ENCODE measurements around the gene ADARB2. TPM values are rescaled to one million over a fixed set of nuclear protein-coding genes. Genes with fewer than 3 reads are reported as not detected.

Gene ADARB2
- total and polyA plus RNA-seq, 5 donors: 0.53 to 1.6 (median 0.59) TPM

DNA sequence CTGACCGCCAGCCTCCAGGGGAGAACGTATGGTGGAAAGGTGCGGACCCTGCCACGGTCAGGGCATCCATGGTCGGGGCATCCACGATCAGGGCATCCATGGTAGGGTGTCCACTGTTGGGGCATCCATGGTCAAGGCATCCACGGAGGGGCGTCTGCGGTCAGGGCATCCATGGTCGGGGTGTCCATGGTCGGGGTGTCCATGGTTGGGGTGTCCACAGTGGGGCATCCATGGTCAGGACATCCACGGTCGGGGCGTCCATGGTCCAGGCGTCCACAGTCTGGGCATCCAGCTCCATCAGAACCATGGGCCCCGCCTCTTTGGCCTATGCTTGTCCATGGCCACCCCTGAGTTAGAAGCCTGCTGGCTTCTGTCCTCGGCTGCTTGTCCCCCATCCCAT, 148.1 kb downstream of the ADARB2 start:
- no peak for DNase-seq
- intact Hi-C loops (cut with DNase I): no loop called here

DNA sequence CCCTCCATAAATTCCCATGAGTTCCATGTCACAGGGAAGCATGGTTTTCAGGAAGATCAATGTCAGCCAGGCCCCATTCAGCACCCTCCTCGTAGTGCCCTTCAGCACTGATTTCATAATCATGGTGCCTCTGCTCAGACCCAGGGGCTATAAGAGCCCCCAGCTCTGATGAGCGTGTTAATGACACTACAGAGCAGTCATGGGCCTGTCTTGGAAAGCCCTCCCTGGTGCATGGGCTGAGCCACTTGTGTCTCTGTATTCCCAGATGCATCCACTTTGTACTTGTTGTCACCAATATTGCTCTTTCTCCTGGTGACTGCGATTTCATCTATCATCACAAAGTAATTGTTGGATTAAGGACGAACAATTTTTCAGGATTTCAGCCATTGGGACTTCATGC, 154.6 kb downstream of the ADARB2 start:
- DNase-seq (no peak), ATAC-seq (no peak)
- intact Hi-C loops (cut with DNase I): no loop called here
- Histone ChIP-seq H3K4me3 (ENCODE audit: low read length) (no peak overlapping the region), H3K9me3 (ENCODE audit: control insufficient read depth, low read length) (no peaks in the 10 kb centered on the region), H3K4me1 (ENCODE audit: control insufficient read depth, insufficient read depth, low read length) (no peaks in the 10 kb centered on the region), H3K27ac (ENCODE audit: low read length) (no peak overlapping the region), H3K27me3 (ENCODE audit: control insufficient read depth, insufficient read depth) (no peaks in the 10 kb centered on the region)
- WGBS: 59% methylated on average over 4 of the region's 4 CpGs

More for the DNA sequence above, 148.1 kb downstream of the ADARB2 start:
- H3K27ac ChIP-seq (ENCODE audit: low read length): no peak overlapping the region
- no peak for ATAC-seq
- H3K4me3 ChIP-seq (ENCODE audit: low read length): no peak overlapping the region
- no peaks in the 10 kb centered on the region for H3K27me3 ChIP-seq (ENCODE audit: control insufficient read depth, insufficient read depth)
- WGBS: 90% methylated on average over 17 of the region's 17 CpGs
- no peaks in the 10 kb centered on the region for H3K4me1 ChIP-seq (ENCODE audit: control insufficient read depth, insufficient read depth, low read length)
- no peaks in the 10 kb centered on the region for H3K9me3 ChIP-seq (ENCODE audit: control insufficient read depth, low read length)

DNA sequence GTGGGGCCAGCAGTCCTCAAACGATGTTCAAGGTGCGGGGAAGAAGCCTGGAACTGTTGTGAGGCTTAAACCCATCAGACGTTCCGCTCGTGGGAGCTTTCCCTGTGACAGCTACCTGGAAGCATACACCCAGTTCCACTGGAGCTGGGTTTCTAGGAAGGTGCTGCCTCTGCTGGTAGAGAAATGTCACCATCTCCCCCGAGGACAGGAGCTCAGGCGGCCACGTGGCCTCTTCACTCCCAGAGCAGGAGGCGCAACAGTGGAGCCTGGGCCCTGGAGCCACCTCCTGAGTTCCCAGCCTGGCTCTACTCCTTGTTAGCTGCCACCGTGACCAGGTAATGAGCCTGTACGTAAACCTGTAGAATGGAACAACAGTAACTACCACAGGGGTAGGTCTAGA, 156.1 kb downstream of the ADARB2 start:
- H3K4me1 ChIP-seq (ENCODE audit: control insufficient read depth, insufficient read depth, low read length): no peaks in the 10 kb centered on the region
- DNase-seq: no peak
- no peak overlapping the region for H3K4me3 ChIP-seq (ENCODE audit: low read length)
- no peaks in the 10 kb centered on the region for H3K9me3 ChIP-seq (ENCODE audit: control insufficient read depth, low read length)
- ATAC-seq: no peak
- no peak overlapping the region for H3K27ac ChIP-seq (ENCODE audit: low read length)
- intact Hi-C loops (cut with DNase I): no loop called here
- H3K27me3 ChIP-seq (ENCODE audit: control insufficient read depth, insufficient read depth): no peaks in the 10 kb centered on the region
- 43% methylated on average over 11 of the region's 11 CpGs for WGBS

DNA sequence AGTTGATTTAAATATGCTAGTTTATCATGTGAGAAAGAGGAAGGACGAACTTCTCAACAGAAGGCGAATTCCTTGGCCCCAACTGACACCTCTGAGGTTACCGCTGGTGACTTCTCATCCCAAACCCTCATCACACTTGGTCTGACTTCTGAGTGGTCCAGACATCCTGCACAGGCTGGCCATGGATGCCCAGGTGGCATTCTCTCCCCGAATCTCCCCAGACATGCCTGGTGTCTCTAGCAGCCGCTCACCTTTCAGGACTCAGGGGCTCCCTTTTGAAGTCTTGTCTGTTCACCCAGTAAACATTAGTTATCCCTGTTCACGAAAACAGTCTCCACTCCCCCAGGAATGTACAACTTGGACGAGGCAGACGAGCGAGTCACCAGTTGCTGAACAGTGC, 157.7 kb downstream of the ADARB2 start:
- 52% methylated on average over 9 of the region's 9 CpGs for WGBS

DNA sequence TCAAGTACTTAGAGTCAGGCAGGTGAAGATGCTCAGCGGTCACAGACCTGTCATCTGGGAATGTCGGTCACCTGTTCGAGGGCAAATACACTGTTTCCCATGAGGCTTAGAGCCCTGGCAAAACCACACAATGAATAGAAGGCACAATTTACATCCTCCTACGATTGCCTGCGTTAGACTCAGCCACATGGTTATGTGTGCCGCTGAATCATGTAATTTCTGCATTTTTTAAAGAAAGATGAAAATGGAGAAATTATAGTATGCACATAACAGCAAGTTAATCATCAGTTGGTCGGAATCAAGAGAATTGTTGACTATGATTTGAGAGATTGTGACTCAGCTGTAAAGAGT, 158.2 kb downstream of the ADARB2 start:
- 78% methylated on average over 7 of the region's 7 CpGs for WGBS
- Histone ChIP-seq H3K27ac (ENCODE audit: low read length) (no peak overlapping the region), H3K9me3 (ENCODE audit: control insufficient read depth, low read length) (no peaks in the 10 kb centered on the region), H3K4me1 (ENCODE audit: control insufficient read depth, insufficient read depth, low read length) (no peaks in the 10 kb centered on the region), H3K27me3 (ENCODE audit: control insufficient read depth, insufficient read depth) (no peaks in the 10 kb centered on the region), H3K4me3 (ENCODE audit: low read length) (no peak overlapping the region)
- intact Hi-C loops (cut with DNase I): no loop called here
- no peak for DNase-seq
- no peak for ATAC-seq

More for the DNA sequence above, 157.7 kb downstream of the ADARB2 start:
- intact Hi-C loops (cut with DNase I): no loop called here
- H3K27ac ChIP-seq (ENCODE audit: low read length): no peak overlapping the region
- no peaks in the 10 kb centered on the region for H3K4me1 ChIP-seq (ENCODE audit: control insufficient read depth, insufficient read depth, low read length)
- H3K27me3 ChIP-seq (ENCODE audit: control insufficient read depth, insufficient read depth): no peaks in the 10 kb centered on the region
- DNase-seq (no peak), ATAC-seq (no peak)
- H3K9me3 ChIP-seq (ENCODE audit: control insufficient read depth, low read length): no peaks in the 10 kb centered on the region
- H3K4me3 ChIP-seq (ENCODE audit: low read length): no peak overlapping the region

DNA sequence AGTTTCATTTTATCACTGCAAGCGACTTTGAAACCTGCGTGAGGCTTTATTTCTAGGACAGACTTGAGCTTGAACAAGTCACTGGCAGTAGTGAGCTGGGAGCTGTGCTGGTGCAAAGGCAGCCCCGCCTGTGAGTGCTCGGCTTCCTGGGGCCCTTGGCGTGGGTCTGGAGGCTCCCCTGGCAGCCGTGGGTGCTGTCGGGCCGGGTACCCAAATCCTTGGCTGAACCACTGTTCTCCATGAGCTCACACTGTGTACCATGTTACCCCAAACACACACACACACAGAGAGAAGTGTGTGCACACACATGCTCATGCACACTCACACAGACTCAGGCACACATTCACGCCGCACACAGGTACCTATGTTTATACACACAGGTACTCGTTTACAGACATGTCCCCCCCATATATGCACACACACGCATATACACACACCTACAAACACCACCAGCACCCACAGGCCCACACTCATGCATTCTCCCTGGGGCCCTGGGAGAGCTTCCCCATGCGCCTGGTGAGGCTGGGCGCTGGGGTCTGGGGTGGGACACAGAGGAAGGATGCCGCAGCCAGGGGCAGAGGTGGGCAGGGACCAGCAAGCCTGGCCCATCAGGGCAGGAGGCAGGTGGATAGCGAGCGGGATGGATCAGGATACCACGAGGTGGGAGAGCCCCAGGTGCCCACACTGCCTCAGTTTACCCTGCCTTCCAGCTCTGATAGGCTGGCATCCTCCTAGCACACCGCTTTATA, 158.8 kb downstream of the ADARB2 start:
- Histone ChIP-seq H3K4me3 (ENCODE audit: low read length) (no peak overlapping the region), H3K27me3 (ENCODE audit: control insufficient read depth, insufficient read depth) (no peaks in the 10 kb centered on the region), H3K4me1 (ENCODE audit: control insufficient read depth, insufficient read depth, low read length) (no peaks in the 10 kb centered on the region), H3K9me3 (ENCODE audit: control insufficient read depth, low read length) (no peaks in the 10 kb centered on the region), H3K27ac (ENCODE audit: low read length) (no peak overlapping the region)
- intact Hi-C loops (cut with DNase I): no loop called here
- ATAC-seq (no peak), DNase-seq (no peak)
- 83% methylated on average over 19 of the region's 19 CpGs for WGBS

DNA sequence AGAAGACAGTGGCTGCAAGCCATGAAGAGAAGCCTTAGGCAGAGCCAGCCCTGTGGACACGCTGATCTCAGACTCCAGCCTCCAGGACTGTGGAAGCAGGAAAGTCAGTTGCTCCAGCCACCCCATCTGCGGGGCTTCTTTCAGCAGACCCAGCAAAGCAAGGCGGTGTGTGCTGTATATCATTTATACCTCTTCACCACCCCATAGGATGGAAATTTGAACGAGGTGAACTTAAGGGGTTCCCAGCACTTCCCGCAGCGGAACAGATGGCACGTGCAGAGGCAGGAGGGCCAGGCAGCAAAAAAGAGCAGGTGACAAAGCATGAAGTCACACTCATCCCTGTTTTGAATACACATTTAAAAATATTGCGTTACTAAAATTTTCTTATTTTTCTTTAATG, 159.4 kb downstream of the ADARB2 start:
- WGBS: 78% methylated on average over 8 of the region's 8 CpGs
- H3K27me3 ChIP-seq (ENCODE audit: control insufficient read depth, insufficient read depth): no peaks in the 10 kb centered on the region
- ATAC-seq: no peak
- no peaks in the 10 kb centered on the region for H3K4me1 ChIP-seq (ENCODE audit: control insufficient read depth, insufficient read depth, low read length)
- H3K9me3 ChIP-seq (ENCODE audit: control insufficient read depth, low read length): no peaks in the 10 kb centered on the region
- H3K4me3 ChIP-seq (ENCODE audit: low read length): no peak overlapping the region
- intact Hi-C loops (cut with DNase I): no loop called here
- no peak for DNase-seq
- H3K27ac ChIP-seq (ENCODE audit: low read length): no peak overlapping the region

DNA sequence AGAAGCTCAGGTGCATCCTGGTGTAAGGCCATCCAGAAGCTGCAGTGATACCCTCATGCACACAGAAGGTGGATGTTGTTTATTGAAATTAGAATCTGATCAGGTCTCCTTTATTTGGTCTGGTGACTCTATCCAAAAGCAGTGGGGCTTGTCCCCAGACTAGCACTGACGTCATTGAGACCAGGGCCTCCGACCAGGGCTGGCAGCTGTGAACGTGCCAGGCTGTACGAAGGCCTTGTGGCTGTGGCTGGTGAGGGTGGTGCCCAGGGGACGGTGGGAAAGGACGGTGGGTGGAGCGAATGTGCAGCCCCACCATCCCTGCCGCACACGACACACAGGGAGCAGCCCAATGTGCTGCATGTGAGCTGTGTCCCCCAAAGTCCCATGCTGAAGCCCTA, 160.0 kb downstream of the ADARB2 start:
- ATAC-seq (no peak), DNase-seq (no peak)
- no peaks in the 10 kb centered on the region for H3K4me1 ChIP-seq (ENCODE audit: control insufficient read depth, insufficient read depth, low read length)
- no peaks in the 10 kb centered on the region for H3K27me3 ChIP-seq (ENCODE audit: control insufficient read depth, insufficient read depth)
- no peaks in the 10 kb centered on the region for H3K9me3 ChIP-seq (ENCODE audit: control insufficient read depth, low read length)
- WGBS: 80% methylated on average over 9 of the region's 9 CpGs
- H3K4me3 ChIP-seq (ENCODE audit: low read length): no peak overlapping the region
- H3K27ac ChIP-seq (ENCODE audit: low read length): no peak overlapping the region
- intact Hi-C loops (cut with DNase I): no loop called here

DNA sequence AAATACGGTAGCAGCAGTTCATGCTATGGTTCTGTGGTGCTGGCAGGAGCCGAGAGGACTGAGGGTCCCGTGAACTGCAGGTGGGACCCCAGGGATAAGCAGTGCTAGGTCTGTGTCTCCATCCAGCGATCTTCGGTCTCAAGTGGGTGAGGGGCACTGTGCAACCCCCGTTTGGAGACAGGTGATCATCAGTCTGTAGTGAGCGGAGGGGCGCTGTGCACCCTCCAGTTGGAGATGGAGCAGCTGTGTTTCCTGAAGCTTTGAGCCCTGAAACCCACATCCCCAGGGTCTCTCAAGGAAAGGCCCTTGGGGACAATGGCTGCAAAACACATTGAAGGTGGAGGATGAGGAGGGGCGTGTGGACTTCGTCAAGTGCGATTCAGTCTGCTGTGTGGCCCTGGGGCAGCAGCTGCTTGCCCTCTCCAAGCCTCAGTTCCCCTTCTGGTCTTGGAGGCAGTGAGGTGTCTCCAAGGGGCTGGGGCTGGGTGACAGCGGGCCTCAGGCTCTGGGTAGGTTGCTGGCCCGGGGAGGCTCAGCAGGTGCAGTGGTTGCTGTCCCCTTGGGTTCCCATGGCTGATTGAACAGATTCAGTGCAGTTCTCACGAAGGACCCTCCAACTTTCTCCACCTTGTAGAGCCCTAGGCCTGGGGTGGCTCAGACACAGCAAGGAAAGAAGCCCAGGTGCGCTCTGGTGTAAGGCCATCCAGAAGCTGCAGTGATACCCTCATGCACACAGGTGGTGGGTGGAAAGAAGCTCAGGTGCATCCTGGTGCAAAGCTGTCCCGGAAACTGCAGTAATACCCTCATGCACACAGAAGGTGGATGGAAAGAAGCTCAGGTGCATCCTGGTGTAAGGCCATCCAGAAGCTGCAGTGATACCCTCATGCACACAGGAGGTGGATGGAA, 160.6 kb downstream of the ADARB2 start:
- no peaks in the 10 kb centered on the region for H3K4me1 ChIP-seq (ENCODE audit: control insufficient read depth, insufficient read depth, low read length)
- no peak for ATAC-seq
- H3K4me3 ChIP-seq (ENCODE audit: low read length): no peak overlapping the region
- no peaks in the 10 kb centered on the region for H3K9me3 ChIP-seq (ENCODE audit: control insufficient read depth, low read length)
- intact Hi-C loops (cut with DNase I): no loop called here
- DNase-seq: no peak
- H3K27ac ChIP-seq (ENCODE audit: low read length): no peak overlapping the region
- WGBS: 81% methylated on average over 16 of the region's 16 CpGs
- no peaks in the 10 kb centered on the region for H3K27me3 ChIP-seq (ENCODE audit: control insufficient read depth, insufficient read depth)

DNA sequence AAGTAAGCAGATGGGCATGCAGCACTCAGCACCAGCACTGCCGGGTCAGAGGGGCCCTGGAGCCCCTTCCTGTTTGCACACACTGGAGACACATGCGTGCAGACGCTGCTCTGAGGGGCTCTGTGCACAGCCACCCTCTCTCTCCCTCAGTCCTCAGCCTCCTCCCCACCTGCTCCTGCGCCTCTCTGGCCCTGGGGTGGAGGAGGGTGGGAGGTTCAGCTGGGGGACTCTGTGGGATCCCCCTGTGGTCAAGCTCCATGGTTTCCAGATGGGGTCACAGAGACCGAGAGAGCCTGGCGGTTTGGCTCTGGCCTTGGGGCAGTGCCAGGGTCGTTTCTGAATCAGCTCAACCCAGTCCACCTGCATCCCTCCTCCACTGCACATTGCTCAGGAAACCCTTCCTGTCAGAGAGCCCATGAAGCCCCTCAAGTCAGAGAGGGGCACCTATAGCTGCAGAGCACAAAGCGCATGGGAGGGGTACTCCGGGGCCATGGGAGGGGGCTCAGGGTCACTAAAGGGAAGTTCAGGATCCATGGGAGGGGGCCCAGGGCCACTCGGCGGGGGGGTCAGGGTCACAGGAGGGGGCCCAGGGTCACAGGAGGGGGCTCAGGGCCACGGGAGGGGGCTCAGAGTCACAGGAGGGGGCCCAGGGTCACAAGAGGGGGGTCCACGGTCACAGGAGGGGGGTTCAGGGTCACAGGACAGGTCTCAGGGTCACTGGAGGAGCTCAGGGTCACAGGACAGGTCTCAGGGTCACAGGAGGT, 161.7 kb downstream of the ADARB2 start:
- no peak overlapping the region for H3K27ac ChIP-seq (ENCODE audit: low read length)
- DNase-seq (no peak), ATAC-seq (no peak)
- H3K4me3 ChIP-seq (ENCODE audit: low read length): no peak overlapping the region
- H3K9me3 ChIP-seq (ENCODE audit: control insufficient read depth, low read length): no peaks in the 10 kb centered on the region
- 51% methylated on average over 13 of the region's 13 CpGs for WGBS
- intact Hi-C loops (cut with DNase I): no loop called here
- H3K27me3 ChIP-seq (ENCODE audit: control insufficient read depth, insufficient read depth): no peaks in the 10 kb centered on the region
- no peaks in the 10 kb centered on the region for H3K4me1 ChIP-seq (ENCODE audit: control insufficient read depth, insufficient read depth, low read length)

DNA sequence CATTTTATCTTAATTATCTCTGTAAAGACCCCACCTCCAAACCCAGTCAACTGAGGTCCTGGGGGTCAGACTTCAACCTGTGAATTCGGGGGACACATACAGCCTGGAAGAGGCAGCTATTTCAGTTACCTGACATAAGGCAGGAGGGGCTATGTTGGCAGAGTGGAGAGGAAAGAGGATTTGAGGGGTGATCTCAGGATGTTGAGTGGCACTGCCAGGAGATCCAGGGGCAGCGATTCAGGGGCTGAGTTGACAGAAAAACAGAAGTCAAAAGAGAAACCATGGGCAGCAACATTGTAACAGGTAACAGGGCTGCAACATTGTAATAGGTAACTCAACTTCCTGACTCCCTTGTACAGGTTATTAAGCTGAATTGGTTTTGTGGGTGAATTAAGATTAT, 162.6 kb downstream of the ADARB2 start:
- DNase-seq: no peak
- no peak overlapping the region for H3K27ac ChIP-seq (ENCODE audit: low read length)
- H3K4me1 ChIP-seq (ENCODE audit: control insufficient read depth, insufficient read depth, low read length): no peaks in the 10 kb centered on the region
- no peak for ATAC-seq
- WGBS: 78% methylated on average over 2 of the region's 2 CpGs
- H3K9me3 ChIP-seq (ENCODE audit: control insufficient read depth, low read length): no peaks in the 10 kb centered on the region
- H3K4me3 ChIP-seq (ENCODE audit: low read length): no peak overlapping the region
- no peaks in the 10 kb centered on the region for H3K27me3 ChIP-seq (ENCODE audit: control insufficient read depth, insufficient read depth)
- intact Hi-C loops (cut with DNase I): no loop called here
